Measurements from ENCODE around the gene SLU7. TPM values are rescaled to one million over a fixed set of nuclear protein-coding genes. Genes with fewer than 3 reads are reported as not detected.

Gene SLU7
- total RNA-seq, 2 donors from 2014 or later, result 35.5 to 50.7 TPM

GRCh38 chr5:160432196-160432595 lies 13.3 kb upstream of the SLU7 start:
- intact Hi-C loops (cut with DNase I, micrococcal nuclease), result no loop called here
- no peak for DNase-seq
- no peak for ATAC-seq

DNA sequence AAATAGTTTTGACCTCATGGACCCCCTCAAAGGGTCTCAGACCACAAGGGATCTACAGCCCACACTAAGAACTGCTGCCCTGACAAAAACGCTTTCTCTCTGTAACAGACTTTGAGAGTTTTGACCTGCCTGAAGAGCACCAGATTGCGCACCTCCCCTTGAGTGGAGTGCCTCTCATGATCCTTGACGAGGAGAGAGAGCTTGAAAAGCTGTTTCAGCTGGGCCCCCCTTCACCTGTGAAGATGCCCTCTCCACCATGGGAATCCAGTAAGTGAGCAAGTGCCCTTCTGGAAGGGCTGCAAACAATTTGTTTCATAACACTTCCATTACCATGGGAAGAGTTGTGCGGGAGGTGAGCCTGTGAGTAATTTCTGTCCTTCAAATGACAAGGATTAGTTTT lies 8.7 kb upstream of the SLU7 start:
- intact Hi-C loops (cut with DNase I, micrococcal nuclease), result no loop called here
- DNase-seq, result no peak
- no peak for ATAC-seq

DNA sequence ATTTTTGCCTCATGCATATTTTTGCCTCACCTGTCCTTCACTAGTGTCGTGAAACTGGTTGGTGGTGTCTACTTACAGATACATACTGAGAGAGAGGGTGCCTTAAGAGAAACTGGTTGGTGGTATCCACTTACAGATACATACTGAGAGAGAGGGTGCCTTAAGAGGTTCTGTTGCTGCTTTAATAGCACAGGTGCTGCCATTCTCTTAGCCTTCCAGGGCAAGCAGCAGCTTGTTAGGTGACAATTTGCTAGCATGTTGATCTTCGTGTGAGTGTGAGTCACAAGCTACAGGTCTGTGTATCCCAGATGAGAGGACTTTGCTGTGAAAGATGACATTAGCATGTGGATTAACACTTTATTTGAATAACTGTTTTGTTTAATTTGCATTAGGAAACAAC lies 4.2 kb upstream of the SLU7 start:
- ATAC-seq, result no peak
- intact Hi-C loops (cut with DNase I, micrococcal nuclease), result no loop called here
- no peak for DNase-seq

- intact Hi-C loops (cut with DNase I, micrococcal nuclease), result no loop called here
- peak; percentile 88 for ATAC-seq
- peak; percentile 96 to 99 for DNase-seq
Measured at GRCh38 chr5:160421625-160422258, 2.9 kb upstream of the SLU7 start, which contains the start of gene PTTG1. PTTG1 (plus strand) TSS chr5:160421855; CDS start chr5:160422313, 458 bp downstream.

GRCh38 chr5:160420331-160420610 lies 1.4 kb upstream of the SLU7 start:
- intact Hi-C loops (cut with DNase I, micrococcal nuclease), result no loop called here
- ATAC-seq, result no peak
- DNase-seq, result no peak

- DNase-seq, result no peak
- intact Hi-C loops (cut with DNase I, micrococcal nuclease), result no loop called here
- ATAC-seq, result no peak
Measured at GRCh38 chr5:160419458-160420330, 813 bp upstream of the SLU7 start.

DNA sequence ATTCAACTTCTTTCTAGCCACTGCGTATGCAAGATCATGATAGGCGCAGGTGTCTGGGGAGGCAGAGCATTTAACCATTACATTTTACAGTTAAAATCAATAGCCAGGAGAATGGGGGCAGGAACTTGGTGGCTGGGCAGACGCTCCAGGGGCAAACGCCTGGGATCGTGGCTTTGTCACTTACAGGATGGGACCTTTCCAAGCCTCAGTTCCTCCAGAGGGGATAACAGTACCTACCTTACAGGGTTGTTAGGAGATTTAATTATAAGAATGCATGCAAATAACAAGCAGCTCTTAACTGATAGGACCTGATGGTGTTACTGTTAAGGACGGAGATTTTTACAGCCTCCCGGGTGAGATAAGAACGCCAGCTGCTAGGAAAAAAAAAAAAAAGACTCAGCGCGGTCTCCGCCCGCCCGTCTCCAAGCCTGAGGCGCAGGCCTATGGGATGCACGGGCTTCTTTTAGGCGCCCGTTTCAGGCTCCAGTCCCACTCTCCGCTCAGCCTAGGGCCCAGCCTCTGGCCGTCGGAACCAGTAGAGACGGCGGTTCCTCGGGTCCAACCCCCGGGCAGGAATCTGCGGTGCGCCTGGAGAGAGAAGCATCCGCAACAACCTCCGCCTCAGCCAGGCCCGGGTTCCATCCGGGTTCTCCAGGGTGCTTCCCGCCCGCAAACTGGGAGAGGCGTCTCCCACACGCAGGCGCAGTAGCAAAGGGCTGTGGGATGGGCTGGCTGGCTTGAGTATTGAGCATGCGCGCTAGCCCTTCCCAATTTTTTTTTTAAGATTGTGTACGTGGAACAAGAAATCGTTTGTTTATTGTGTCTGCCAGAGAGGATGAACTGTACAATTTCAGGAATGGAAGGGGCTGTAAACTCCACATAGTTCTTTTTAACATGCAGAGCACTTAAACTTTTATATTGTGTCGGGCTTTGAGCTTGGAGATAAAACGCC lies 19.2 kb downstream of the SLU7 start, which contains the start of gene FAM200C:
Gene FAM200C, minus strand, starts transcription at position 653 of the 952 bp plus-strand sequence. CDS start 4,564 bp downstream, outside the sequence.
- ATAC-seq (peak; percentile 96), DNase-seq (peak; percentile 89 to 95)
- intact Hi-C loops (cut with DNase I, micrococcal nuclease), result no loop called here

DNA sequence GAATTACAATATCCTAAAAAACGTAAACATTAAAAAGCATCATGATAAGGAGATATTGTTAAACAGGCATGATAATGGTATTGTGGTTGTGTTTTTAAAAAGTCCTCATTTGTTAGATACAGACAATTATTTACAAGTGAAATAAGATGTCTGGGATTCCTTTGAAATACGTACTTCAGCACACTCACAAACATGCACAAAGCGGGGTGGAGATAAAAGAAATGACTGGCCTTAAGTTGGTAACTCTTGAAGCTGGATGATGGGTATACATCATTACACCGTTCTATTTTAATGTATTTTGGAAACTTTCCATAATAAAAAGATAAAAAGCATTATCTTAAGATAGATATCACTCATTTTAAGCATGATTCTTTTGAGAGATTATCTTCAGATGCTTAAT lies 20.1 kb downstream of the SLU7 start:
- intact Hi-C loops (cut with DNase I, micrococcal nuclease), result no loop called here
- ATAC-seq (no peak), DNase-seq (no peak)

- intact Hi-C loops (cut with DNase I, micrococcal nuclease), result no loop called here
- DNase-seq (no peak), ATAC-seq (no peak)
Measured at GRCh38 chr5:160397492-160397891, 21.4 kb downstream of the SLU7 start.

DNA sequence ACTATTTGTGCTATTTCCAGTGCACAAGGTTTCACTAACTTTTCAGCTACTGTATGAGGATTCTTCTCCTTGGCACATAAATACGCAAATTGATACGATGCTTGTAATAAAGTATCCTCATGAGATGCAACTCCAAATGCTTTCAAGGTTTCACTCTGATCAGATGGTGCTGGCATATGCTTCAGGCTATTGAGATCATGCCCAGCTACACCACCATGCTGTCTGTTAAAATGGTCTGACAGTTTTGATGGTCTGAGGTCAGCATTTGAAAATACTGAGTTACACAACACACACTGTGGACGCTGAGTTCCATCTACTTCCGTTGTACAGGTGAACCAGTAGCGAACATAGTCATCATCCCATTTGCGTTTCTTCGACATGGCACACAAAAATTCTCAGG lies 23.8 kb downstream of the SLU7 start:
- no peak for ATAC-seq
- no peak for DNase-seq
- intact Hi-C loops (cut with DNase I, micrococcal nuclease), result no loop called here

DNA sequence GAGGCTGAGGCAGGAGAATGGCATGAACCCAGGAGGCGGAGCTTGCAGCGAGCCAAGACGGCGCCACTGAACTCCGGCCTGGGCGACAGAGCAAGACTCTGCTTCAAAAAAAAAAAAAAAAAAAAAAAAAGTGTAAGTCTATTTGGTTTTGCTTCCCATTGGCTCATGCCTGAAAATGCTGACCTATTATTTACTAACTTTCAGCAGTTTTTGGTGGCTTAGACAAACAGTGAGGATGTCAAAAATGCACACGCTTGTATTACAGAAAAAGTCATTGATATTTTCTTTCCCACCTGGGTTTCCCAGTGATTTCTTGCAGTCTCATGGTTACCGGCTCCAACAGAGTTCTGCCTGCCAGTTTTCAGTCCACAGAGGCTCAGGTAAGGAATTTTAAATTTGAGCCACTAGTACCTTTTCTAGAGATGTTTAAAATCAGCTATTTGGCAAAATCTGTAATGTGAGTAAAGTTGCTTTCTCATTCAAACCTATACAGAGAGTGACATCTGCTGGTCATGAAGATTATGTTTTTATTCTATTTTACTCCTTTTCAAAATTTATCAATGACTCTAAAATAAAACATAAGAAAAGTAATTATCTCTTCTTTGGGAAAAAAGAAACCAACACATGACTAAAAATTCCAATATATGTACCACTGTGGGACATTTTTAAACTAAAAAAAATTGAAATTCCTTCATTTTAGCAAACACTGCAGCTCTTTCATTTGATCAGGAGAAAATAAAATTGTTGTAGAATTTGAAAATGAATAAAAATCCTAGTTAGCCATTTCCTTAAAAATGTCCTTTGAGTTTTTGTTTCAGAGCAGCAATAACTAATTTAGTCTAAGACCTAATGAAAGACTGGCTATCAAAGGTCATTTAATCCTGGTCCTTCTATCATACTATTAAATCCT lies 27.8 kb downstream of the SLU7 start:
- no peak for ATAC-seq
- no peak for DNase-seq
- intact Hi-C loops (cut with DNase I, micrococcal nuclease), result loop anchor here in 1 of 2 donors (2.0 kb wide), 1 partner anchor 368 kb away; no protein-coding TSS in a partner anchor

- intact Hi-C loops (cut with DNase I, micrococcal nuclease), result no loop called here
- DNase-seq, result no peak
- ATAC-seq, result no peak
Measured at GRCh38 chr5:160387445-160387844, 31.4 kb downstream of the SLU7 start.

DNA sequence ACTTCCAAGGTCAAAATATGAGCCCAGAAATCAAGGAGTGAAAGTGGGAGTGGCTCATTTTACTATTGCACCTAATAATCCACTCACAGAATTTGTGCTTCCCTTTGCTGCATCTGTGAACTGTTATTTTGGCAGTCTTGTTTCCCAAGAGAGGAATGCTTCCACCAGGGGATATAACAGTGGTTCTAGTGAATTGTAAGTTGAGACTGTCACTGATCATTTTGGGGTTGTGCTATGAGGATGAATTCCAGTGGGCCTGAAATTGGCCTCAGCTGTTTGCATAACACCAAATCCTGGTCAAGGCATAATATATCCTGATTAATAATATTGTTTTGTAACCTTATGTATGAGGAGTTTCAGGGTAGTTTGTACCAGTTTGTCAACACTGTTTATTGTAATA lies 33.4 kb downstream of the SLU7 start:
- no peak for ATAC-seq

DNA sequence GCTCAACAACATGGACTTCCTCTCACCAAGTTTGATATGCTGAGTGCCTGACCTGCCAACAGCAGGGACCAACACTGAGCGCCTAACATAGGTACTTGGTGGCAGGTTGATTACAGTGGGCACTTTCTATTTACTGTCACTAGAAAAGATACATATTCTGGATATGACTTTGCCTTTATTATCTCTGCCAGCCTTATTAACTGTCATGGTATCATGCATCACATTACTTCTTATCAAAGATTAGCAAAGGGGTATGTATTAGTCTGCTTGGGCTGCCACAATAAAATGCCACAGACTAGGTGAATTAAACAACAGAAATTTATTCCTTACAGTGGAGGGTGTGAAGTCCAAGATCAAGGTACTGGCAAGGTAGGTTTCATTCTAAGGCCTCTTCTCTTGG lies 34.2 kb downstream of the SLU7 start:
- DNase-seq (no peak), ATAC-seq (no peak)
- intact Hi-C loops (cut with DNase I, micrococcal nuclease), result no loop called here

More for the DNA sequence above, 33.4 kb downstream of the SLU7 start:
- no peak for DNase-seq
- intact Hi-C loops (cut with DNase I, micrococcal nuclease), result no loop called here

GRCh38 chr5:160382346-160382745 lies 36.5 kb downstream of the SLU7 start:
- DNase-seq, result no peak
- intact Hi-C loops (cut with DNase I, micrococcal nuclease), result no loop called here
- ATAC-seq, result no peak

DNA sequence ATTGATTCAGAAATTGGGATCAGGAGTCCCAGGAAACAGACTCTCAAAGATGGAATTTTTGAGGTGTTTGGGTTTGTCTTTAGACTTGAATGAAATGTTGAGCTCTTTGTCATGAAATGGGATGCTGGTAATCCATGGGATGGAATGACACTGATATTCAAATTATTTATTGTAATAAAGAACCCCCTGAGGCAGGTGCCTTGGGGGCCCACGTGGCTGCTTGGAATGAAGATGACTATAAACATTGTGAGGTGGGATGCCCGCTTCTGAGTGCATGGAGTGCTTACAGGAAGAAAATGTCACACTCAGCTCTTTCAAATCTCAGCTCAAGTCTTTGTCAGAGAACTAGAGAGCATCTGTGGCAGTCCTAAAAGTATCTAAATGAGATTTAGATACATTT lies 38.8 kb downstream of the SLU7 start:
- intact Hi-C loops (cut with DNase I, micrococcal nuclease), result no loop called here
- DNase-seq (no peak), ATAC-seq (no peak)

DNA sequence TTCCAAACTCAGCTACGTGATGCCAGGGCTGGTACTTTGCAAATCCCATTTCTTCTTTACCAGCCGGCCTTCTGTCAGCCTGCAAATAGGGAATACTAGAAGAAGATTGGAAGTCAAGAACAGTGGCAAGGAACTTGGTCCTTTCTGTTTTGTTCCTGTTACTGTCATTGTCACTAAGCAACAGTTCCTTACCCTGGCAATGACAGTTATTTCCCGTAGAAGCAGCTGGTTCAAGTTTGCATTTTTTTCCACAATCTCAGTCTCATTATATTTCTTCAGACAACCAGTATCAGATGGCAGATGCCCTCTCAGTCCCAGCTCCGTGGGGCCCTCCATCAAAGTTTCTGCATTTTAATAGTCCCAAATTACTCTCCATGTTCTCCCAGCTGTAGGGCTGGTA lies 39.4 kb downstream of the SLU7 start:
- intact Hi-C loops (cut with DNase I, micrococcal nuclease), result no loop called here
- ATAC-seq (no peak), DNase-seq (no peak)

DNA sequence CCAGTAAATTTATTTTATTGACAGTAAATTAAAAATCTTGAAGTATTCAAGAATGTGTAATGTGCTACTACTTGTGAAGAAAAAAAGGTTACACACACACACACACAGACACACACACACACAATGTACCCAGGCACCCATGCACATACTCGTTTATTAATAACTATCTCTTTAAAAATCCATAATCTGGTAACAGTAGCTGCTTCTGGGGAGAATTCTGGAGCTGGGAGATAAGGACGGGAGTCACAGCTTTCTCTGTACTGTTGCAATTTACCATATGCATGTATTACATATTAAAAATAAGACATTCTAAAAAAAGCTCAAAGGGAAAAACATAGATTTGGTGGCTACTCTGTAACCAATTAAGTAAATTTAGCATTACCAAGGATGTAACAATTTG lies 40.6 kb downstream of the SLU7 start:
- intact Hi-C loops (cut with DNase I, micrococcal nuclease), result no loop called here
- ATAC-seq (no peak), DNase-seq (no peak)
